Astrocyte of the cerebellum (primary cell): ENCODE measurements around the gene JMJD7.

Experiments
- DNase-seq: peaks from one replicate; pipeline ENCODE4 v3.0.0-alpha.2; 2011; ENCODE audit warnings: low read depth
- H3K4me3 ChIP-seq: 2 replicates; pipeline ENCODE4 v1.5.1; 2011; ENCODE audit warnings: mild to moderate bottlenecking, low read depth, low read length, moderate library complexity
- in situ Hi-C: cut with HindIII; loops from 2 replicates; pipeline ENCODE4 v1.10.0; 2017; ENCODE audit warnings: low sequenced_read_pairs
- TF ChIP-seq, protein P1 (sequence below): IDR thresholded peaks from 2 replicates; pipeline ENCODE4 v1.5.1; 2012; ENCODE audit warnings: low read length, low read depth, moderate library complexity, mild to moderate bottlenecking; ENCODE audit errors: missing control alignments

The JMJD7 gene

DNA sequence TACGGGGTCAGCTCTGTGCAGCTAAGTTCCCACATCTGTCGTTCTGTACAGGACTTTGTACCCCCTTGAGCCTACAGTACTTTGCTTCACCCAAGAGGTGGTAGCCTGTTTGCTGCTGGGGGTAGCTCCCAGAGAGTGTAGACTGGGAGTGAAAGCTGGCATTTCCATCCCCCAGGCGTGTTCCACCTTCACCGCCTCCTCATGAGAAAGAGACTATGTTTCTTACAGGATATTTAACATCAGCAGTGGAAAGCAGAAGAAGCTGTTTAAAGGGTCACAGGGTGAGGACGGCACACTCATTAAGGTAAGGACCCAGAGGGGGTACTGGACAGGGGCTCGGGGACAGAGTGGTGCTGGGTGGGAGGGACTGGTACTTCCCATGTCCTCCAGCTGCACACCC is 10.1 kb upstream of the JMJD7 start:
- no peak overlapping the region for H3K4me3 ChIP-seq
- TF ChIP-seq, protein P1, sequence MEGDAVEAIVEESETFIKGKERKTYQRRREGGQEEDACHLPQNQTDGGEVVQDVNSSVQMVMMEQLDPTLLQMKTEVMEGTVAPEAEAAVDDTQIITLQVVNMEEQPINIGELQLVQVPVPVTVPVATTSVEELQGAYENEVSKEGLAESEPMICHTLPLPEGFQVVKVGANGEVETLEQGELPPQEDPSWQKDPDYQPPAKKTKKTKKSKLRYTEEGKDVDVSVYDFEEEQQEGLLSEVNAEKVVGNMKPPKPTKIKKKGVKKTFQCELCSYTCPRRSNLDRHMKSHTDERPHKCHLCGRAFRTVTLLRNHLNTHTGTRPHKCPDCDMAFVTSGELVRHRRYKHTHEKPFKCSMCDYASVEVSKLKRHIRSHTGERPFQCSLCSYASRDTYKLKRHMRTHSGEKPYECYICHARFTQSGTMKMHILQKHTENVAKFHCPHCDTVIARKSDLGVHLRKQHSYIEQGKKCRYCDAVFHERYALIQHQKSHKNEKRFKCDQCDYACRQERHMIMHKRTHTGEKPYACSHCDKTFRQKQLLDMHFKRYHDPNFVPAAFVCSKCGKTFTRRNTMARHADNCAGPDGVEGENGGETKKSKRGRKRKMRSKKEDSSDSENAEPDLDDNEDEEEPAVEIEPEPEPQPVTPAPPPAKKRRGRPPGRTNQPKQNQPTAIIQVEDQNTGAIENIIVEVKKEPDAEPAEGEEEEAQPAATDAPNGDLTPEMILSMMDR, result no peak
- DNase-seq, result no peak
- in situ Hi-C loops, result no loop called here

DNA sequence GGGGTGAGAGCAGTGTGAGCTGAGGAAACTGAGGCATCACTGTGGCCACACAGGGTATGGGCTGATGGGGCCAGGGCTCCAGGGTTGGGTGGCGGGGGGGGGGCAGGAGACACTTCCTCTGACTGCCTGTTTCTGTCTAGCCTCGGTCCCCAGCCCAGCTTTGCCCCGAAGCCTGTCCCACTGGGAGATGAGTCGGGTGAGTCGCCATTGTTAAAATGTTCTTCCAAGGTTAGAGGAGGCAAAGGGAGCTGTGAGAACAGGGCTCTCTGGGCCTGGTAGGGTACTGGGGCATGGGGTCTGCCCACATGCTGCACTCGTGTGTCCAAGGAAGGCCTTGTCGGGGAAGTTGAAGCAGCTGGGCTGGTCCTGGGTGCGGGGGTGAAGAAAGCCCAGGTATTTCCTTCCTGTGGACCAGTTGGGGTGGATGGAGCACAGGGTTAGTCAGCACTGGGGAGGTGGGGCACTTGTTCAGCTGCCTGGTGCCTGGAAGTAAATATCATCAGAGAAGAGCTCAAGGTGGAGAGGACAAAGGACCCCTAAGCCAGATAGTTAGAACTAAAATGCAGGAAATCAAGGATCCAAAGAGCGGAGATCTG is 8.3 kb upstream of the JMJD7 start:
- H3K4me3 ChIP-seq, result no peak overlapping the region
- in situ Hi-C loops, result no loop called here
- DNase-seq, result no peak
- TF ChIP-seq, protein P1, result no peak

- TF ChIP-seq, protein P1, result no peak
- in situ Hi-C loops, result no loop called here
- no peak for DNase-seq
- no peak overlapping the region for H3K4me3 ChIP-seq
Measured at GRCh38 chr15:41820791-41821423, 7.0 kb upstream of the JMJD7 start.

DNA sequence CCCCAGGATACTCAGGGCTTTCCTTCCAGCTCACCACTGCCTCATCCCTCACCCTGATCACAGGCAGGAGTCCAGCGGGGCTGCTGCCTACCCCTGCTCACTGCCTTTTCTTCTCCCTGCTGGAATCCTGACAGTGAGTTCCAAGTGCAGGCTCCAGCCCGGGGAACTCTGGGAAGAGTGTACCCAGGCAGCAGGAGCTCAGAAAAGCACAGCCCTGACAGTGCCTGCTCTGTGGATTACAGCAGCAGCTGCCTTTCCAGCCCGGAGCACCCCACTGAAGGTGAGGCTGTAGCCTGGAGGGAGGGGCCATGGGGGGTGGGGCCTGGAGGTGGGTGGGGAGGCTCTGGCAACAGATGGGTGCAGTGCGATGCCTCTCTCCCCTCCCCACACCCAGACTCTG is 6.1 kb upstream of the JMJD7 start:
- in situ Hi-C loops, result no loop called here
- TF ChIP-seq, protein P1, result no peak
- DNase-seq, result no peak
- no peak overlapping the region for H3K4me3 ChIP-seq

DNA sequence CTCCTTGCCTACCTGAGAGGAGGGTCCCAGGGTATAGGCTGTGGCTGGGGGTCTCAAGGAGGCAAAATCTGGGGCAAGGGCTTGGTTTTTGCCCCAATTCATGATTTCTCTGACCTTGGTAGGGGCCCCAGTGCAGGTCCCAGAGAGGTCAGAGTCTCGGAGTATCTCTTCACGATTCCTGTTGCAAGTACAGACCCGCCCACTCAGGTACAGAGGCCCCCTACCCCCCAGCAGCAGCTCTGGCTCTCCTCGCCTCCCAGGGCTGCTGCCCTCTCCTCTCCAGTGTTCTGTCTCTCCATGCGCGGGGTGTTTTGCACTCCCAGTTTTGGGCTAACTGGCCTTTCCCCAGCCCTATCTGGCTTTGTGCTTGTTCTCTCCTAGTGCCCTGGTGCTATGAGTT is 5.4 kb upstream of the JMJD7 start:
- TF ChIP-seq, protein P1, result no peak
- no peak overlapping the region for H3K4me3 ChIP-seq

GRCh38 chr15:41822957-41823356 is 4.9 kb upstream of the JMJD7 start:
- in situ Hi-C loops, result no loop called here
- DNase-seq, result no peak
- H3K4me3 ChIP-seq, result no peak overlapping the region
- TF ChIP-seq, protein P1, result no peak

More for the DNA sequence above, 5.4 kb upstream of the JMJD7 start:
- DNase-seq, result no peak
- in situ Hi-C loops, result no loop called here
